HepG2 (cell line): Measurements from ENCODE around the gene CDC42EP4. TPM values are rescaled to one million over a fixed set of nuclear protein-coding genes. Genes with fewer than 3 reads are reported as not detected.

Experiments used
- GPN1 ChIP-seq: sonication (generic); formaldehyde crosslinking; IDR thresholded peaks from 2 replicates; pipeline ENCODE4 v1.5.1; 2020; ENCODE audit warnings: missing genetic modification reagents, borderline replicate concordance
- HES4 ChIP-seq: sonication (generic); formaldehyde crosslinking; IDR thresholded peaks from 2 replicates; pipeline ENCODE4 v1.9.0; 2021; ENCODE audit warnings: mild to moderate bottlenecking, missing genetic modification reagents, borderline replicate concordance
- PAX8 ChIP-seq: sonication (generic); formaldehyde crosslinking; IDR thresholded peaks from 2 replicates; pipeline ENCODE4 v1.8.0; 2022; ENCODE audit warnings: mild to moderate bottlenecking, missing genetic modification reagents, borderline replicate concordance
- PCBP1 ChIP-seq: fragments of 200-400 bp; formaldehyde crosslinking; IDR thresholded peaks from 2 replicates; pipeline ENCODE4 v1.6.1; 2017; ENCODE audit warnings: mild to moderate bottlenecking, low read depth, low read length, borderline replicate concordance
- PTBP1 ChIP-seq: fragments of 200-400 bp; formaldehyde crosslinking; IDR thresholded peaks from 2 replicates; pipeline ENCODE4 v1.6.1; 2018; ENCODE audit warnings: low read length, low read depth; ENCODE audit not compliant: poor library complexity, severe bottlenecking
- SMARCC2 ChIP-seq: fragments of 450-650 bp; IDR thresholded peaks from 2 replicates; pipeline ENCODE4 v1.6.1; 2017; ENCODE audit warnings: antibody characterized with exemption, mild to moderate bottlenecking
- SRSF1 ChIP-seq: fragments of 200-400 bp; formaldehyde crosslinking; optimal IDR thresholded peaks from 2 replicates; pipeline ENCODE3; 2017; ENCODE audit warnings: mild to moderate bottlenecking, low read depth, low read length, moderate library complexity
- ZNF20 ChIP-seq: sonication (generic); formaldehyde crosslinking; IDR thresholded peaks from 2 replicates; pipeline ENCODE4 v1.4.0; 2020; ENCODE audit warnings: mild to moderate bottlenecking, moderate library complexity, missing genetic modification reagents
- ZNF260 ChIP-seq: sonication (generic); formaldehyde crosslinking; IDR thresholded peaks from 2 replicates; pipeline ENCODE4 v1.4.0; 2020; ENCODE audit warnings: missing genetic modification reagents, low read depth, mild to moderate bottlenecking, borderline replicate concordance
- ZNF333 ChIP-seq: sonication (generic); formaldehyde crosslinking; IDR thresholded peaks from 2 replicates; pipeline ENCODE4 v1.4.0; 2020; ENCODE audit warnings: mild to moderate bottlenecking, missing genetic modification reagents, borderline replicate concordance
- ZNF430 ChIP-seq: sonication (generic); formaldehyde crosslinking; IDR thresholded peaks from 2 replicates; pipeline ENCODE4 v1.9.0; 2021; ENCODE audit warnings: mild to moderate bottlenecking, missing genetic modification reagents
- ZNF496 ChIP-seq: sonication (generic); formaldehyde crosslinking; IDR thresholded peaks from 2 replicates; pipeline ENCODE4 v1.8.1; 2023; ENCODE audit warnings: mild to moderate bottlenecking, moderate library complexity, missing genetic modification reagents; ENCODE audit not compliant: insufficient replicate concordance
- ZNF510 ChIP-seq: sonication (generic); formaldehyde crosslinking; IDR thresholded peaks from 2 replicates; pipeline ENCODE4 v1.4.0; 2020; ENCODE audit warnings: low read depth, mild to moderate bottlenecking, missing genetic modification reagents
- ZNF550 ChIP-seq: sonication (generic); formaldehyde crosslinking; IDR thresholded peaks from 2 replicates; pipeline ENCODE4 v1.4.0; 2020; ENCODE audit warnings: mild to moderate bottlenecking, missing genetic modification reagents, borderline replicate concordance
- ZNF792 ChIP-seq: IDR thresholded peaks from 2 replicates; pipeline ENCODE4 v1.6.1; 2016
- ZNF841 ChIP-seq: sonication (generic); formaldehyde crosslinking; IDR thresholded peaks from 2 replicates; pipeline ENCODE4 v1.8.1; 2023; ENCODE audit warnings: missing genetic modification reagents, borderline replicate concordance
- polyA plus RNA-seq, 8 experiments: library from polyadenylated mRNA; depleted of rRNA in 3 of 8; stranded (reverse) in 7 of 8; unstranded in 1 of 8; fragments of >200 nt; fragmentation: Illumina TruSeq in 4 of 8; extraction: Trizol in 4 of 8; gene quantifications; 2 replicates each; pipeline versions ENCODE4 v1.2.1 to v1.2.3, GENCODE V29; 2011 to 2016; ENCODE audit warnings: low read depth in 4 of 8, missing spikeins in 1 of 8, mixed read lengths in 1 of 8; ENCODE audit not compliant: insufficient read depth in 1 of 8
- total RNA-seq, 5 experiments: library from RNA; depleted of rRNA; stranded (reverse); fragments of >200 nt; fragmentation: Illumina TruSeq; extraction: Trizol; gene quantifications; 2 replicates each; pipeline ENCODE4 v1.2.3, GENCODE V29; 2016; ENCODE audit warnings: low read depth in 1 of 5
- TF ChIP-seq, protein P1 (sequence below): sonication (generic); formaldehyde crosslinking; IDR thresholded peaks from 2 replicates; pipeline ENCODE4; 2020; ENCODE audit warnings: missing genetic modification reagents, mild to moderate bottlenecking, borderline replicate concordance
- TF ChIP-seq, protein P2 (sequence below): sonication (generic); formaldehyde crosslinking; IDR thresholded peaks from 2 replicates; pipeline ENCODE4 v1.5.0; 2020; ENCODE audit warnings: mild to moderate bottlenecking, missing genetic modification reagents, moderate library complexity
- TF ChIP-seq, protein P3 (sequence below): sonication (generic); formaldehyde crosslinking; IDR thresholded peaks from 2 replicates; pipeline ENCODE4 v1.5.1; 2020; ENCODE audit warnings: mild to moderate bottlenecking, missing genetic modification reagents
- TF ChIP-seq, protein P4 (sequence below): IDR thresholded peaks from 2 replicates; pipeline ENCODE4 v1.6.1; 2012; ENCODE audit warnings: inconsistent platforms
- TF ChIP-seq, protein P5 (sequence below): conservative IDR thresholded peaks from 2 replicates; pipeline ENCODE4 v1.6.1; 2018; ENCODE audit warnings: missing genetic modification reagents

The CDC42EP4 gene
- total and polyA plus RNA-seq, 2 of the 13 experiments (the other 11 are each of a cell fraction or from before 2014, with no cell fraction given), result 19.0 to 54.0 TPM

DNA sequence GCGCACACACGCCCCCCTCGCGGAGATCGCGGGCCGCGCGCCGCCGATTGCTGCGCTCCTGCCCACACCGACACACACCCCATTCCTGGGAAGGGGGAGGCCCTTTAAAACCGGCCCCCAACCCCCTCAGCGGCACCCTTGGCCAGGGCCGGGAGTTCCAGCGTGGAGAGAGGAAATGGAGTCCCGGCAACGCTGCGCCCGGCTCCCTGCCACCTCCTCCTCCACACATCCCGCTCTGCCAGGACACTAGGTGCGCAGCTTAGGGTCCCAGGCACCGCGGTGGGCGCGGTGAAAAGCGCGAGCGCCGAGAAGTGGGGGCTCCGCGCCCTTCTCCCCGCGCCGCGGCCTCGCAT is 397 bp downstream of the CDC42EP4 start (continued):
- TF ChIP-seq, protein P1, sequence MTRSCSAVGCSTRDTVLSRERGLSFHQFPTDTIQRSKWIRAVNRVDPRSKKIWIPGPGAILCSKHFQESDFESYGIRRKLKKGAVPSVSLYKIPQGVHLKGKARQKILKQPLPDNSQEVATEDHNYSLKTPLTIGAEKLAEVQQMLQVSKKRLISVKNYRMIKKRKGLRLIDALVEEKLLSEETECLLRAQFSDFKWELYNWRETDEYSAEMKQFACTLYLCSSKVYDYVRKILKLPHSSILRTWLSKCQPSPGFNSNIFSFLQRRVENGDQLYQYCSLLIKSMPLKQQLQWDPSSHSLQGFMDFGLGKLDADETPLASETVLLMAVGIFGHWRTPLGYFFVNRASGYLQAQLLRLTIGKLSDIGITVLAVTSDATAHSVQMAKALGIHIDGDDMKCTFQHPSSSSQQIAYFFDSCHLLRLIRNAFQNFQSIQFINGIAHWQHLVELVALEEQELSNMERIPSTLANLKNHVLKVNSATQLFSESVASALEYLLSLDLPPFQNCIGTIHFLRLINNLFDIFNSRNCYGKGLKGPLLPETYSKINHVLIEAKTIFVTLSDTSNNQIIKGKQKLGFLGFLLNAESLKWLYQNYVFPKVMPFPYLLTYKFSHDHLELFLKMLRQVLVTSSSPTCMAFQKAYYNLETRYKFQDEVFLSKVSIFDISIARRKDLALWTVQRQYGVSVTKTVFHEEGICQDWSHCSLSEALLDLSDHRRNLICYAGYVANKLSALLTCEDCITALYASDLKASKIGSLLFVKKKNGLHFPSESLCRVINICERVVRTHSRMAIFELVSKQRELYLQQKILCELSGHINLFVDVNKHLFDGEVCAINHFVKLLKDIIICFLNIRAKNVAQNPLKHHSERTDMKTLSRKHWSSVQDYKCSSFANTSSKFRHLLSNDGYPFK, result no peak
- no peak for TF ChIP-seq SMARCC2
- no peak for TF ChIP-seq ZNF496 (CRISPR knock-in tag)
- peak; percentile 42 for TF ChIP-seq SRSF1
- TF ChIP-seq, protein P2, sequence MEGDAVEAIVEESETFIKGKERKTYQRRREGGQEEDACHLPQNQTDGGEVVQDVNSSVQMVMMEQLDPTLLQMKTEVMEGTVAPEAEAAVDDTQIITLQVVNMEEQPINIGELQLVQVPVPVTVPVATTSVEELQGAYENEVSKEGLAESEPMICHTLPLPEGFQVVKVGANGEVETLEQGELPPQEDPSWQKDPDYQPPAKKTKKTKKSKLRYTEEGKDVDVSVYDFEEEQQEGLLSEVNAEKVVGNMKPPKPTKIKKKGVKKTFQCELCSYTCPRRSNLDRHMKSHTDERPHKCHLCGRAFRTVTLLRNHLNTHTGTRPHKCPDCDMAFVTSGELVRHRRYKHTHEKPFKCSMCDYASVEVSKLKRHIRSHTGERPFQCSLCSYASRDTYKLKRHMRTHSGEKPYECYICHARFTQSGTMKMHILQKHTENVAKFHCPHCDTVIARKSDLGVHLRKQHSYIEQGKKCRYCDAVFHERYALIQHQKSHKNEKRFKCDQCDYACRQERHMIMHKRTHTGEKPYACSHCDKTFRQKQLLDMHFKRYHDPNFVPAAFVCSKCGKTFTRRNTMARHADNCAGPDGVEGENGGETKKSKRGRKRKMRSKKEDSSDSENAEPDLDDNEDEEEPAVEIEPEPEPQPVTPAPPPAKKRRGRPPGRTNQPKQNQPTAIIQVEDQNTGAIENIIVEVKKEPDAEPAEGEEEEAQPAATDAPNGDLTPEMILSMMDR, result no peak
- TF ChIP-seq, protein P3, sequence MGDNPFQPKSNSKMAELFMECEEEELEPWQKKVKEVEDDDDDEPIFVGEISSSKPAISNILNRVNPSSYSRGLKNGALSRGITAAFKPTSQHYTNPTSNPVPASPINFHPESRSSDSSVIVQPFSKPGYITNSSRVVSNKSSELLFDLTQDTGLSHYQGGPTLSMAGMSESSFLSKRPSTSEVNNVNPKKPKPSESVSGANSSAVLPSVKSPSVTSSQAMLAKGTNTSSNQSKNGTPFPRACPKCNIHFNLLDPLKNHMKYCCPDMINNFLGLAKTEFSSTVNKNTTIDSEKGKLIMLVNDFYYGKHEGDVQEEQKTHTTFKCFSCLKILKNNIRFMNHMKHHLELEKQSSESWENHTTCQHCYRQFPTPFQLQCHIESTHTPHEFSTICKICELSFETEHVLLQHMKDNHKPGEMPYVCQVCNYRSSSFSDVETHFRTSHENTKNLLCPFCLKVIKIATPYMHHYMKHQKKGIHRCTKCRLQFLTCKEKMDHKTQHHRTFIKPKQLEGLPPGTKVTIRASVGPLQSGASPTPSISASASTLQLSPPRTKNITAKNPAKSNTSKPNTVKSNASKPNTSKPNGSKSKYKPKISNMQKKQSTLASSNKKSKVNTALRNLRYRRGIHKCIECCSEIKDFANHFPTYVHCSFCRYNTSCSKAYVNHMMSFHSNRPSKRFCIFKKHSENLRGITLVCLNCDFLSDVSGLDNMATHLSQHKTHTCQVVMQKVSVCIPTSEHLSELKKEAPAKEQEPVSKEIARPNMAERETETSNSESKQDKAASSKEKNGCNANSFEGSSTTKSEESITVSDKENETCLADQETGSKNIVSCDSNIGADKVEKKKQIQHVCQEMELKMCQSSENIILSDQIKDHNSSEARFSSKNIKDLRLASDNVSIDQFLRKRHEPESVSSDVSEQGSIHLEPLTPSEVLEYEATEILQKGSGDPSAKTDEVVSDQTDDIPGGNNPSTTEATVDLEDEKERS (CRISPR knock-in tag), result 0 out of 2 replicates have a peak, but pooled peaks have one; percentile 2
- peak; percentile 9; the same call in 1 of the 2 replicates for TF ChIP-seq ZNF841 (CRISPR knock-in tag)
- TF ChIP-seq ZNF333 (CRISPR knock-in tag), result 0 out of 2 replicates have a peak, but pooled peaks have one; percentile 52
- TF ChIP-seq, protein P4, sequence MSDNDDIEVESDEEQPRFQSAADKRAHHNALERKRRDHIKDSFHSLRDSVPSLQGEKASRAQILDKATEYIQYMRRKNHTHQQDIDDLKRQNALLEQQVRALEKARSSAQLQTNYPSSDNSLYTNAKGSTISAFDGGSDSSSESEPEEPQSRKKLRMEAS, result 0 out of 2 replicates have a peak, but pooled peaks have one; percentile 1
- TF ChIP-seq PTBP1, result no peak
- TF ChIP-seq ZNF20, result no peak
- TF ChIP-seq, protein P5, sequence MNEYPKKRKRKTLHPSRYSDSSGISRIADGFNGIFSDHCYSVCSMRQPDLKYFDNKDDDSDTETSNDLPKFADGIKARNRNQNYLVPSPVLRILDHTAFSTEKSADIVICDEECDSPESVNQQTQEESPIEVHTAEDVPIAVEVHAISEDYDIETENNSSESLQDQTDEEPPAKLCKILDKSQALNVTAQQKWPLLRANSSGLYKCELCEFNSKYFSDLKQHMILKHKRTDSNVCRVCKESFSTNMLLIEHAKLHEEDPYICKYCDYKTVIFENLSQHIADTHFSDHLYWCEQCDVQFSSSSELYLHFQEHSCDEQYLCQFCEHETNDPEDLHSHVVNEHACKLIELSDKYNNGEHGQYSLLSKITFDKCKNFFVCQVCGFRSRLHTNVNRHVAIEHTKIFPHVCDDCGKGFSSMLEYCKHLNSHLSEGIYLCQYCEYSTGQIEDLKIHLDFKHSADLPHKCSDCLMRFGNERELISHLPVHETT, result no peak
- no peak for TF ChIP-seq HES4 (CRISPR knock-in tag)
- TF ChIP-seq PCBP1, result 0 out of 2 replicates have a peak, but pooled peaks have one; percentile 3
- TF ChIP-seq GPN1 (CRISPR knock-in tag), result no peak
- no peak for TF ChIP-seq ZNF430 (CRISPR knock-in tag)
- TF ChIP-seq PAX8 (CRISPR knock-in tag), result 0 out of 2 replicates have a peak, but pooled peaks have one; percentile 15
- TF ChIP-seq ZNF792 (CRISPR knock-in tag), result no peak
- TF ChIP-seq ZNF510 (CRISPR knock-in tag), result no peak
- 0 out of 2 replicates have a peak, but pooled peaks have one; percentile 34 for TF ChIP-seq ZNF260 (CRISPR knock-in tag)
- TF ChIP-seq ZNF550 (CRISPR knock-in tag), result 0 out of 2 replicates have a peak, but pooled peaks have one; percentile 25
